HG03520 (cell line): Measurements from ENCODE around the gene TRAPPC4.
"Not testable (repeated sequence)": the region's sequence is repeated elsewhere in the genome, so short reads cannot be mapped to it uniquely, and the experiment has no call there.

Experiments
- ATAC-seq: cut with Tn5 transposase; IDR thresholded peaks from one replicate; pipeline ENCODE4 v1.9.1; 2021; ENCODE audit warnings: mild to moderate bottlenecking, moderate library complexity; ENCODE audit not compliant: unreplicated experiment

The TRAPPC4 gene

GRCh38 chr11:119012629-119013170, 5.9 kb upstream of the TRAPPC4 start:
- ATAC-seq: no peak

DNA sequence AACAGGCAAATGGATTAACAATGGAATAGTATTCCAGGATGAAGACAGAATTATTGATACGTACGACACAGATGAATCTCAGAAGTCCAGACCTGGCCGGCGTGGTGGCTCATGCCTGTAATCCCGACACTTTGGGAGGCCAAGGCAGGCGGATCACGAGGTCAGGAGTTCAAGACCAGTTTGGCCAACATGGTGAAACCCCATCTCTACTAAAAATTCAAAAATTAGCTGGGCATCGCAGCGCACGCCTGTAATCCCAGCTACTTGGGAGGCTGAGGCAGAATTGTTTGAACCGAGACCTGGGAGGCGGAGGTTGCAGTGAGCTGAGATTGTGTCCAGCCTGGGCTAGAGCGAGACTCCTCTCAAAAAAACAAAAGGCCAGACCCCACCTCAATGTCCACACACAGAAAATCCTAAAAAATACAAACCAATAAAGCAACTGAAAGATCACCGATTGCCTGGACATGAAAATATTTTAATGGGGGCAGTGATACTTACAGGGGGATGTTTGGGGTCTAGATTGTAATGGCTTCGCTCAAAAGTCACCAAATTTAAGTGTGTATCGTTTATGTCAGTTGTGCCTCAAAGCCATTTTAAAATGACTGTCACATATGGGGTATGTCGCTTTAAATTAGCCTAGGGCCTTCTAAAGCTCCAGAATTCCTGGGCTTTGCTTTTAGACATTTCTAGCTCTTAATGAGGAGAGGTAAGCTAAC, 4.2 kb upstream of the TRAPPC4 start:
- no peak for ATAC-seq

DNA sequence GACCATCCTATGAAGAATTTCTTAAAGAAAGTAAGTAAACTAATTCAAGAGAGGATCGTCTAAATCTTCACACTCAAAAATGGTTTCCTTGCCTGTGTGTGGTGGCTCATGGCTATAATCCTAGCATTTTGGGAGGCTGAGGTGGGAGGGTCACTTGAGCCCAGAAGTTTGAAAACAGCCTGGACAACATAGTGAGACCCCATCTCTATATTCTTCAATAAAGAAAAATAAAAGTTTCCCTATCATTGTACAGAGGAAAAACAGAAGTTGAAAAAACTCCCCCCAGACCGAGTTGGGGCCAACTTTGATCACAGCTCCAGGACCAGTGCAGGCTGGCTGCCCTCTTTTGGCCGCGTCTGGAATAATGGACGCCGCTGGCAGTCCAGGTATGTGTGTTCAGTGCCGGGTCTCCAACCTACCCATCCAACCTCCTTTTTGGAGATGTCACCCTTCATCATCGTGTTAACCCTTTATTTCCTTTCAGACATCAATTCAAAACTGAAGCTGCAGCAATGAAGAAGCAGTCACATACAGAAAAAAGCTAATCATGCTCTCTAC, 3.4 kb upstream of the TRAPPC4 start:
- ATAC-seq: no peak

DNA sequence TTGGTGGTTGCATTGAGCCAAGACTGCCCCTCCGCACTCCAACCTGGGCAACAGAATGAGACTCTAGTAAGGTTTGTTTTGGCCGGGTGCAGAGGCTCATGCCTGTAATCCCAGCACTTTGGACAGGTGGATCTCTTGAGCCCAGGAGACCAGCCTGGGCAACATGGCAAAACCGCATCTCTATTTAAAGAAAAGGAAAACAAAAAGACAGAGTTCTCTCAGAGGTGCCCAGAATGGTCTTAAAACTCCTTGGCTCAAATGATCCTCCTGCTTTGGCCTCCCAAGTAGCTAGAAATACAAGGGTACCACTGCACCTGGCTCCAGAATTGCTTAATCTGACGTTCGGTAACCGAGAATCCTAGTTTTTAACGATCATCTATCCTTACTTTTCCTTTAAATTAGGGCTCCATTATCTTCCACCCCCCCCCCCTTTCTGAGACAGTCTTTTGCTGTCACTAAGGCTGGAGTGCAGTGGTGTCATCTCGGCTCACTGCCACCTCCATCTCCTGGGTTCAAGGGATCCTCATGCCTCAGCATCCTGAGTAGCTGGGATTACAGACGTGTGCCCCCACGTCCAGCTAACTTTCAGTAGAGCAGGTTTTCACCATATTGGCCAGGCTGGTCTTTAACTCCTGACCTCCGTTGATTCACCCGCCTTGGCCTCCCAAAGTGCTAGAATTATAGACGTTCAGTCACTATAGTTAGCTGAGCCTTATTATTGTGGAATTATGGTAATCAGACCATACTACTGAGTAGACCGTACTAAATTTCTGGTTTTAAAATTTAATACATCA, 2.2 kb upstream of the TRAPPC4 start:
- ATAC-seq: no peak

GRCh38 chr11:119017377-119017776, 1.2 kb upstream of the TRAPPC4 start:
- ATAC-seq: not testable (repeated sequence)

- ATAC-seq: no peak
Measured at GRCh38 chr11:119019996-119020395, 1.4 kb downstream of the TRAPPC4 start.

DNA sequence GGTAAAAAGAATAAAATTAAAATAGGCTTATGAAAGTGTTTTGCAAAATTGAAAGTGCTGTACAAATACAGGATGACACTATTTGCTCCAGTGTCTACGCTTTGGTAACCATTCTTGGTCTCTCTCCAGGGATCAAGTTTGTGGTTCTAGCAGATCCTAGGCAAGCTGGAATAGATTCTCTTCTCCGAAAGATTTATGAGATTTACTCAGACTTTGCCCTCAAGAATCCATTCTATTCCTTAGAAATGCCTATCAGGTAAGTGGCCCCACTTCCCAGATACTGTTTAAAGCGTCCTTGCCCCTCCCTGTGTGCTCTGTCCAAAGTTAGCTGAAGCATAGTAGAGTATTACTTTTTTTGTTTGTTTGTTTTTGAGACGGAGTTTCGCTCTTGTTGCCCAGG, 3.1 kb downstream of the TRAPPC4 start:
- no peak for ATAC-seq

DNA sequence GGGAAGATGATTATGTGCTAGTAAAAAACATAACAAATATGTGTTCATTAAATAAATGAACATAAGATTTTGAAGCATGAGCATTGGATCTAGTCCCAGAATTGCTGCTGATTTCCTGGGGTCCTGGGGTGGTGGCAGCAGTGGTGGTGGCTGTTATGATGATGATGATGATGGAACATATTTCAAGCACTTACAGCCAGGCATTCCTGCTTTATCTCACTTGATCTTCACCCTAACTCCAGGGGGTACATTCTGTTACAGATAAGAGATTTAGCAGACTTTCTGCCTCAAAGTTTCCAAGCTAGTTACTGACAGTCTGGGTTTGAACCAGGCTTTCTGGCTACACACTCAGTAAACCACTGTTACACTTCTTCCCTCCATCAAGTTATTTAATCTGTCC, 5.2 kb downstream of the TRAPPC4 start:
- no peak for ATAC-seq

- ATAC-seq: no peak
Measured at GRCh38 chr11:119024430-119025098, 6.0 kb downstream of the TRAPPC4 start.

GRCh38 chr11:119025099-119025473, 6.5 kb downstream of the TRAPPC4 start:
- ATAC-seq: no peak

DNA sequence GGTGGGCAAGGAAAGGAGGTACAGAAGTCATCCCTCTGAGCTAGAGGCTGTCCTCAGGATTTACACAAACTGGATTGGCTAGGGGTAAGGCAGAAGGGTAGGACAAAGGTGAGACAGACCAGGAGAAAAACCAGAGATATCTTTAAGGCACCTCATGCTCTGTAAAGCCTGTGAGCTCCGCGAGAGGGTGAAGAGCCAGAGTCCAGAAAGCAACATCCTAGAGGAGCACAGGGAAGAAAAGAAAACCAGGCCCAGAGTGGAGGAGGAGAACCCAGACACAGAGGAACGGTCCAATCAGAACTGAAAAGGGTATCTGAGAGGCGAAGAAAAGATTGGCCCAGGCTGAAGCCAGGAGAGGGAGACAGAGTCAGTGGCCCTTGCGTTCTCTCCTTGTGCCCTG, 7.0 kb downstream of the TRAPPC4 start:
- no peak for ATAC-seq

DNA sequence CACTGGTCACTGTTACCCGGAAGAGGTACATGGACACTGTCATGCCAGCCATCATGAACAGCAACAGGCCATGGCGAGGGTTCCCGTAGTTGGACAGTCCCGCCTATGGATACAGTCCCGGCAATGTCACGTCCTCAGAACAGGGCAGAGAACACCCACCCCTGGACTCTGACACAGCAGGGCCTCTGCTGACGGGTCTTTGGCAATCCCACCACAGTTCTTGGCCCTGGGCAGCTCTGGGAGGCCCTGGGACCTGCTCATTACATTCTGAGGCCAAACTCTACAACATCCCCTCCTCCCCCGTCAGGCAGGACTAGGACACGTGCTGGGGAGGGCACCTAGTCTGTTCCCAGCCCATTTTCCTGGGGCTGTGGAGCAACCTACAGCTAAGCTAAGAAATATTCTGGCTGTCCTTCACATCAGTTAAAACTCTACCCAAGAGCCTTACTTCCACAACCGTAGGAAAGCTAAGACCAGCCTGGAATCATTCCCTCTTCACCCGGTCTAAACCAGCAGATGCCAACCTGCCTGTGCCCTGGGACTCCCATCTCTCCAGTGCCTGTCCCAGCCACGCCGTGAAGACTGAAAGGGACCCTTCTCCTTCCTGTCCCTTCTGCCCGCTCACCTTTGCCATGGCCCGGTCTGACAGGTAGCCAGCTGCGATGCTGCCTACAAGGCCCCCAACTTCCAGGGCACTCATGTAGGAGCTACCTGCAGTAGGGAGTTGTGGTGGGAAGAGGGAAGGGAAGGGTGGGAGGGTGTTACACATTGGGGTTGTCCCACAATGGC, 7.6 kb downstream of the TRAPPC4 start:
- no peak for ATAC-seq

DNA sequence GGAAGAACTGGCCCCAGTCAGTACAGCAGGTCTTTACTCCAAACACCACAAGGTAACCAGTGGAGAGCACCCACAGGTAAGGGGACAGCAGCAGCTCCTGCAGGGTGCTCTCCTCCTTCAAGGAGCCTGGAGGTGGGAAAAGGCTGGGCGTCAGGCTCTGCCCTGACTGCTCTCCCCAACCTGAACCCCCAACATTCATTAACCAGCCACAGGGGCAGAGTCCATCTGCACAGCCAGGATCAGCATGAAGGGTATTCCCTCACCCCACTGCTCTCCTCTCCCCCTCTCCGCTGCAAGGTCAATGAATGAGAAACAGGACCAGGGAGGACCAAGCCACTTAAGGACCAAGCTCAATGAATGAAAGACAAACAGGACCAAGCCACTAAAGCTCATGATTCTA, 8.4 kb downstream of the TRAPPC4 start:
- no peak for ATAC-seq

GRCh38 chr11:119027561-119028345, 9.2 kb downstream of the TRAPPC4 start:
- no peak for ATAC-seq

DNA sequence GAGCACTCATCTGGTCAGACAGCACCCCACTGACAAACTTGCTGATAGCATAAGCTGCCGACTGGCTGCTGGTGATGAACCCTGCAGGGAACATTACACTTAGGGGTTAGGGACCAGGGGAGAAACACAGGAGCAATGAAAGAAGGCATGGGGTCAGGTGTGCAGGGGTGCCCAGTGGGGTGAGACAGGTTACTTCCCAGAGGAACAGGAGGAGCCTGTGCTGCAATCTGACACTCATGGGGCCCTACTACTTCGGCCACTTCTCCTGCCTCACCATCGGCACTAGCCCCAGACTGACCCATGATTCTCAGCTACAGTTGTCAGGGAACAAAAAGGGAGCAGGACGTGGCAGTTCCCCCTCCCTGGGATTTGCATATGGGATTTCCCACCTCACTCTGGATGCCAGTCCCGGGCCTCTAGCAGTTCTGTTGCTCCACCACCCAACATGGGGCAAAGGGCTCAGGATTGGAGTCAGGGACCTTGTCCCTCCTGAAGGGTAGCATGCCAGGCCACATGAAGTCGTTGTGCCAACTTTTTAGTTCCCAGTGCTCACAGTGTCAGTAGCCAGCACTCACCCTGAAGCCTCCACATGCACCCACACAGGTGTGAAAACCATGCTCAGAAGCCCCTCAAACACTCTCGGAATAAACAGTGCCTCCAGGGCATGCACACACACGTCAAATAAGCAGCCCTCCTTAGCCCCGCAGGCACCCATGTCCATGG, 9.9 kb downstream of the TRAPPC4 start:
- no peak for ATAC-seq

- no peak for ATAC-seq
Measured at GRCh38 chr11:119029069-119029339, 10.4 kb downstream of the TRAPPC4 start.

GRCh38 chr11:119029340-119030028, 10.9 kb downstream of the TRAPPC4 start:
- no peak for ATAC-seq

DNA sequence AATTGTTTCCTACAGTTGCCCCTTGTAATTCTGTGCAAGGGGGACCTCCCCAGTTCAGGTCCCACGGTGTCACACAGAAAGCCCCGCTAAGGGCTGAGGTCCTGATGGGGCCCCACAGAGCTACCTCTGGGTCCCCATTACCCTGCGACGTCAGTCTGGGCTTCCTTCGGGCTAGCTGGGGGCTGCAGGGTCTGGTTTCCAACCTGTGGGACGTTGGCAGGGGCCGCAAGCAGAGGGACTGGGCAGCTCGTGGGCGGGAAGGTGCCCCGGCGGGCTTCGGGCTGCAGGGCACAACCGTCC, 11.4 kb downstream of the TRAPPC4 start:
- ATAC-seq: peak; percentile 17
